Measurements from ENCODE around the gene LRRC47. TPM values are rescaled to one million over a fixed set of nuclear protein-coding genes. Genes with fewer than 3 reads are reported as not detected.

The LRRC47 gene
- 25.8 and 31.9 TPM in 2 replicates for total RNA-seq

DNA sequence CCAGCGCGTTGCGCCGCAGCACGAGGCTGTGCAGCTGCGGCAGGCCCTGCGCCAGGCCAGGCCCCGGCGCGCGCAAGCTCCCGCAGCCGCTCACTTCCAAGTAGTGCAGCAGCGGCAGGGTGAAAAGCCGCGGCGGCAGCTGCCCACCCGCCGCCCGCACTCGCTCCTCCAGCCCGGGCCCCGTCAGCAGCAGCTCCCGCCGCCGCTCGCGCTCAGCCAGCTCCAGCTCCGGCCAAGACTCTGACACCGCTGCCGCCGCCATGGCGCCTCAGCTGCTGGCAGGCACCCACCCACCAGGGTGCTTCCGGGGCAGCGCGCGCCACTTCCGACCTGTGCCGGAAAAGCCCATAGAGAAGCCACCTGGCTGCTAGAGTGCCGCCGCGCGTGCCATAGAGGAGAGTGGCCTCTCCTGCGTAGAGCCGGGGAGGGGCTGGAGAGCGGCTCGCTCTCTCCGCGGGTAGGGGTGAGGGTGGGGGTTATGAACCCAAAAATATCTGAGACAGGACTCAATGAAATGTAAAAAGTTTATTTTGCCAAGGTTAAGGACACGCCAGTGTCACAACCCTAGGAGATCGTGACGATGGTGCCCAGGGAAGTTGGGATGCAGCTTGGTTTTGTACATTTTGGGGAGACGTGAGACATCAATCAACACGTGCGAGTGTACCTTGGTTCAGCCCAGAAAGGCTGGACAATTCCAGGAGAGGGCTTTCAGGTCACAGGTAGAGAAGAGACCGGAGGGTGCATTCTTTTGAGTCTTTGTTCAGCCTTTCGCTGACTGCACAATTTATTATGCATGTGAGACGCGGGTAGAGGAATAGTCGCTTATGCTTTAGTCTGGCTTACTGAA, at the start of gene LRRC47:
Gene LRRC47, minus strand, starts transcription at position 284 of the 847 bp plus-strand sequence. Its CDS starts 22 bp downstream, at position 262.

DNA sequence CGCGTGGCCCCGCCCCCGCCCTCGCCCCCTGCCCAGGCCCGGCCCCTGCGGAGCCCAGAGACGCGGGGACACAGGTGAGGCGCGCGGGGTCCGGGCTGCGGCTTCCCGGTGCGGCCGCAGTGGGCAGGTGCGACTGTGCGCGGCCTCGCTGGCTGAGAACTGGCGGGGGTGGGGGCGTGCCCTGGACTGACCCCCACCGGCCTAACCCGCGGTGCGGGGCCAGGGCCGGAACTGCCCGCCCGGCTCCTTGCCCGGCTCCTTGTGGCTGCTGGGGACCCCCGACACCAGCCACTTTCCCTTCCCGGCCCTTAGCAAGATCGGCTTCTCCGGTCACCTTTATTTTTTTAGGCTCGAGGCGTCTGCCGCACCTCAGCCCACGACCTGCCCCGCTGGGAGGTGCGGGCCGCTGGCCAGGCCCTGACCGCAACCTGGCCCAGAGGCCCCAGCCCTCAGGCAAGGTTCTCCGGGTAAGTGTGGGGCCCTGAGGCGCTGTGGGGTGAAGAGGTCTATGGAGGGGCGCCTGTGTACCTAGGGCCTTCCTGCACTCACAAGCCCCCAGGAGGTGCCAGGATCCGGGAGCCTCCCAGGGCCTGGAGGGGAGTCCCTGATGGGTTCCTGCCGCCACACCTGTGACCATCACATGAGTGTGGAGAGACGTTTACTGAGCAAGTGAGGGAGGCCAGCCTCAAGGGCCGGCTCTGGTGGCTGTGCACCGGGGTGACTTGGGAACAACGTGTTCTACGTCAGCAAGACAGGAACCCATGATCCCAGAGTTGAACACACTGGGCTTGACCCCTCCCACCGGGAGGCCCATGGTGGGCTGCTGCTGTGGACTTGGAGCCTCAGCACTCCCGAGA, 23.4 kb downstream of the LRRC47 start, which contains the start of gene SMIM1:
Gene SMIM1, plus strand, starts transcription at position 35 of the 857 bp plus-strand sequence. CDS start 2,625 bp downstream, outside the sequence.

DNA sequence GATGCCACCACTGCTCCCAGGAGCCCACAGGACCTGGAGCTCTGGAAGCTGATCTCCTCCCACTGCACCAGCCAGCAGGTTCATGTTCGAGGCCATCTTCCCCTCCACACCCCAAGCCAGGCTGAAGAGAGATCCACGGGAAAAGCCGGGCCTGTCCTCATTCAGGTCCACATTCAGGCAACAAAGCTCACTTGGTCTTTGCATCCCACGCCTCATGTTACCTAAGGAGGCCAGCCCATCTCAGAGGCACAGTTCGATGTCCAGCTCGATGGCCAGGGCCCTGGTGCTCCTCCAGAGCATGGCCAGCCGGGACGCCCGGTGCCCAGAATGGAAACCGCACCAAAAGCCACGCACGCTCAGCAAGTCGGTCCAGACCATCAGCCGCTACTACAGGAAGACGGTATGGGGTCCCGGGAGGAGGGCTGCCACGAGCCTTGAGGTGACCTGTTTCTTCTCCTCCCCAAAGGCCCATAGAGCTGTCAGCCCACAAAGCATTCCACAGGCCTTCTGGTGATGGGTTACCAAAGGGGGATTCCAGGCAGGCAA, 43.8 kb downstream of the LRRC47 start, which contains the start of gene CCDC27:
Gene CCDC27, plus strand, starts transcription at position 51 of the 546 bp plus-strand sequence. Its CDS starts 32 bp downstream, at position 83.

Other genes with a start within 250 kb of the LRRC47 start
- gene MEGF6, start 185.0 kb downstream of the LRRC47 start, total RNA-seq, result 29.1 and 57.8 TPM in 2 replicates
- 26.3 and 28.5 TPM in 2 replicates for gene TPRG1L, start 171.5 kb downstream of the LRRC47 start, total RNA-seq
- 19.3 and 20.3 TPM in 2 replicates for gene WRAP73, start 146.4 kb downstream of the LRRC47 start, total RNA-seq
- 0.19 TPM in 1 of 2 replicates, not detected in the other for gene TP73, start 144.0 kb downstream of the LRRC47 start, total RNA-seq
- gene CCDC27, start 44.0 kb downstream of the LRRC47 start, total RNA-seq, result not detected in 2 replicates
- gene SMIM1, start 23.7 kb downstream of the LRRC47 start, total RNA-seq, result 1.0 and 1.2 TPM in 2 replicates
- 18.0 and 34.4 TPM in 2 replicates for gene CEP104, start 60.7 kb upstream of the LRRC47 start, total RNA-seq
- 8.0 and 10.9 TPM in 2 replicates for gene DFFB, start 61.0 kb upstream of the LRRC47 start, total RNA-seq
- gene C1orf174, start 103.8 kb upstream of the LRRC47 start, total RNA-seq, result 32.9 and 39.0 TPM in 2 replicates

Data from endothelial cell of coronary artery (primary cell).